ENCODE measurements around the gene RGS13. TPM values are rescaled to one million over a fixed set of nuclear protein-coding genes. Genes with fewer than 3 reads are reported as not detected.

The RGS13 gene
- total RNA-seq, 3 donors from 2014 or later (not counting 1 experiment from before 2014, with no cell fraction given): 0.45 to 1.3 (median 0.77) TPM

GRCh38 chr1:192654591-192655251 lies 18.8 kb downstream of the RGS13 start:
- ATAC-seq: no peak
- WGBS (ENCODE audit: insufficient coverage): 72% methylated on average over 4 of the region's 4 CpGs
- Histone ChIP-seq H3K4me1 (ENCODE audit: control insufficient read depth, insufficient read depth, low read length) (no peaks in the 10 kb centered on the region), H3K27me3 (ENCODE audit: control insufficient read depth, insufficient read depth, low read length) (no peaks in the 10 kb centered on the region), H3K9me3 (ENCODE audit: control insufficient read depth, insufficient read depth, low read length) (no peaks in the 10 kb centered on the region), H3K36me3 (ENCODE audit: control insufficient read depth, insufficient read depth, low read length) (no peaks in the 10 kb centered on the region), H3K27ac (ENCODE audit: low read length) (no peak overlapping the region), H3K4me3 (ENCODE audit: low read length) (no peak overlapping the region)
- Mint-ChIP-seq H3K36me3 (no peaks in the 10 kb centered on the region), H3K4me1 (no peaks in the 10 kb centered on the region), H3K27me3 (ENCODE audit: low read depth in 2 of 2) (no peaks in the 10 kb centered on the region), H3K9me3 (no peaks in the 10 kb centered on the region), H3K27ac (no peak overlapping the region), H3K4me3 (no peak overlapping the region)
- DNase-seq: no peak
- intact Hi-C loops (cut with micrococcal nuclease): no loop called here
- TF ChIP-seq CTCF (IDR thresholded peaks at IDR 0.05): no peak

- Histone ChIP-seq H3K4me3 (ENCODE audit: low read length) (no peak overlapping the region), H3K9me3 (ENCODE audit: control insufficient read depth, insufficient read depth, low read length) (no peaks in the 10 kb centered on the region), H3K27ac (ENCODE audit: low read length) (no peak overlapping the region), H3K4me1 (ENCODE audit: control insufficient read depth, insufficient read depth, low read length) (no peaks in the 10 kb centered on the region), H3K27me3 (ENCODE audit: control insufficient read depth, insufficient read depth, low read length) (no peaks in the 10 kb centered on the region), H3K36me3 (ENCODE audit: control insufficient read depth, insufficient read depth, low read length) (no peaks in the 10 kb centered on the region)
- no peak for TF ChIP-seq CTCF (IDR thresholded peaks at IDR 0.05)
- H3K27me3 Mint-ChIP-seq (ENCODE audit: low read depth in 2 of 2): no peaks in the 10 kb centered on the region
- H3K9me3 Mint-ChIP-seq: peaks cover 0 to 2% of the 10 kb centered on the region in 2 donors
- no peak overlapping the region for H3K4me3 Mint-ChIP-seq
- no peaks in the 10 kb centered on the region for H3K36me3 Mint-ChIP-seq
- ATAC-seq (no peak), DNase-seq (no peak)
- no peaks in the 10 kb centered on the region for H3K4me1 Mint-ChIP-seq
- intact Hi-C loops (cut with micrococcal nuclease): no loop called here
- no peak overlapping the region for H3K27ac Mint-ChIP-seq
- WGBS (ENCODE audit: insufficient coverage): 82% methylated on average over 3 of the region's 4 CpGs
Measured at GRCh38 chr1:192657760-192658159, 21.8 kb downstream of the RGS13 start.

- Mint-ChIP-seq H3K4me3 (no peak overlapping the region), H3K9me3 (peaks cover 0 to 2% of the 10 kb centered on the region in 2 donors), H3K36me3 (no peaks in the 10 kb centered on the region), H3K27me3 (ENCODE audit: low read depth in 2 of 2) (no peaks in the 10 kb centered on the region), H3K4me1 (no peaks in the 10 kb centered on the region), H3K27ac (no peak overlapping the region)
- H3K27me3 ChIP-seq (ENCODE audit: control insufficient read depth, insufficient read depth, low read length): no peaks in the 10 kb centered on the region
- H3K36me3 ChIP-seq (ENCODE audit: control insufficient read depth, insufficient read depth, low read length): no peaks in the 10 kb centered on the region
- ATAC-seq (no peak), DNase-seq (no peak)
- no peak for TF ChIP-seq CTCF (IDR thresholded peaks at IDR 0.05)
- H3K4me3 ChIP-seq (ENCODE audit: low read length): no peak overlapping the region
- 78% methylated on average over 1 of the region's 1 CpG for WGBS (ENCODE audit: insufficient coverage)
- no peak overlapping the region for H3K27ac ChIP-seq (ENCODE audit: low read length)
- intact Hi-C loops (cut with micrococcal nuclease): no loop called here
- H3K4me1 ChIP-seq (ENCODE audit: control insufficient read depth, insufficient read depth, low read length): no peaks in the 10 kb centered on the region
- H3K9me3 ChIP-seq (ENCODE audit: control insufficient read depth, insufficient read depth, low read length): no peaks in the 10 kb centered on the region
Measured at GRCh38 chr1:192658255-192658654, 22.3 kb downstream of the RGS13 start.

- Mint-ChIP-seq H3K27ac (no peak overlapping the region), H3K4me3 (no peak overlapping the region), H3K9me3 (peaks cover 0 to 2% of the 10 kb centered on the region in 2 donors), H3K27me3 (ENCODE audit: low read depth in 2 of 2) (no peaks in the 10 kb centered on the region), H3K4me1 (no peaks in the 10 kb centered on the region), H3K36me3 (no peaks in the 10 kb centered on the region)
- H3K27me3 ChIP-seq (ENCODE audit: control insufficient read depth, insufficient read depth, low read length): no peaks in the 10 kb centered on the region
- ATAC-seq: no peak
- no peaks in the 10 kb centered on the region for H3K4me1 ChIP-seq (ENCODE audit: control insufficient read depth, insufficient read depth, low read length)
- no peaks in the 10 kb centered on the region for H3K9me3 ChIP-seq (ENCODE audit: control insufficient read depth, insufficient read depth, low read length)
- no peaks in the 10 kb centered on the region for H3K36me3 ChIP-seq (ENCODE audit: control insufficient read depth, insufficient read depth, low read length)
- no peak for DNase-seq
- WGBS (ENCODE audit: insufficient coverage): 91% methylated on average over 3 of the region's 3 CpGs
- intact Hi-C loops (cut with micrococcal nuclease): loop anchor here (10.0 kb wide), 1 partner anchor 56 kb away; no protein-coding TSS in a partner anchor
- no peak overlapping the region for H3K27ac ChIP-seq (ENCODE audit: low read length)
- no peak overlapping the region for H3K4me3 ChIP-seq (ENCODE audit: low read length)
- no peak for TF ChIP-seq CTCF (IDR thresholded peaks at IDR 0.05)
Measured at GRCh38 chr1:192660613-192661012, 24.7 kb downstream of the RGS13 start.
